Right forelimb (tissue), 1 donor: Measurements from ENCODE around the gene MGLL.
A peak's percentile ranks its signal among the peaks of the same experiment; 100 is the strongest.
"Not testable (repeated sequence)": the region's sequence is repeated elsewhere in the genome, so short reads cannot be mapped to it uniquely, and the experiment has no call there.

Source experiments
- DNase-seq: peaks from one replicate; pipeline ENCODE4 v3.0.0-alpha.2; 2018

Gene MGLL

DNA sequence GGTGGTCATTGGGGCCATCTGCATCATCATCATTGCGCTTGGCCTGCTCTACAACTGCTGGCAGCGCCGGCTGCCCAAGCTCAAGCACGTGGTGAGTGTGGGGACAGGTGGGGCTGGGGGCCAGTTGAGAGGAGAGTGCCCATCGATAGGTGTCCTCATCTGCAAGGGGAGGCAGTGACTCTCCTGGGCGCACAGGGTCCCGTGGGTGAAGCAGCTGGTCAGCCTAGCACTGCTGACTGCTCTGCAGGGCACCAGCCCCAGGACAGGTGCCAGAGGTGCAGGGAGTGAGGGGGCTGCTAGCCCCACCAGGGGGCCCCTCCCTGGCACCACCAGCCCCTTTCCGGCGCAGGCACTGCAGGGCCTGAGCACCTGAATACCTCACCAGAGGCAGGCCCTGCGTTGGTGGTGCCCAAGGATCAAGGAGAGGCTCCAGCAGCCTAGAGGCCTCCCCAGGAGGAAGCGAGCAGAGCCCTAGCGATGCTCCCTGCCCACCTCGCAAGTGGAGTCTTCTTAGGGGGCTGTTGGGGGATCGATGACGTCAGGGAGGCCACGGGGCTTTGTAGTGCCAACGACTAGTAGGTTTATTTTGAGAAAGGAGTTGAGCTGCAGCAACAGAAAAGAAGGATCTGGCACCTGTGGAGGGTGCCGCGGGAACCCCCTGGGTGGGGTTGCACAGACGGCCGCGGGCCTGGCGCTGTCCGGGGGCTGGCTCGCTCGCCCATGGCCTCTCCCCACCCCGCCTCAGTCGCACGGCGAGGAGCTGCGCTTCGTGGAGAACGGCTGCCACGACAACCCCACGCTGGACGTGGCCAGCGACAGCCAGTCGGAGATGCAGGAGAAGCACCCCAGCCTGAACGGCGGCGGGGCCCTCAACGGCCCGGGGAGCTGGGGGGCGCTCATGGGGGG is 150.5 kb downstream of the MGLL start:
- peak; percentile 45 for DNase-seq

DNA sequence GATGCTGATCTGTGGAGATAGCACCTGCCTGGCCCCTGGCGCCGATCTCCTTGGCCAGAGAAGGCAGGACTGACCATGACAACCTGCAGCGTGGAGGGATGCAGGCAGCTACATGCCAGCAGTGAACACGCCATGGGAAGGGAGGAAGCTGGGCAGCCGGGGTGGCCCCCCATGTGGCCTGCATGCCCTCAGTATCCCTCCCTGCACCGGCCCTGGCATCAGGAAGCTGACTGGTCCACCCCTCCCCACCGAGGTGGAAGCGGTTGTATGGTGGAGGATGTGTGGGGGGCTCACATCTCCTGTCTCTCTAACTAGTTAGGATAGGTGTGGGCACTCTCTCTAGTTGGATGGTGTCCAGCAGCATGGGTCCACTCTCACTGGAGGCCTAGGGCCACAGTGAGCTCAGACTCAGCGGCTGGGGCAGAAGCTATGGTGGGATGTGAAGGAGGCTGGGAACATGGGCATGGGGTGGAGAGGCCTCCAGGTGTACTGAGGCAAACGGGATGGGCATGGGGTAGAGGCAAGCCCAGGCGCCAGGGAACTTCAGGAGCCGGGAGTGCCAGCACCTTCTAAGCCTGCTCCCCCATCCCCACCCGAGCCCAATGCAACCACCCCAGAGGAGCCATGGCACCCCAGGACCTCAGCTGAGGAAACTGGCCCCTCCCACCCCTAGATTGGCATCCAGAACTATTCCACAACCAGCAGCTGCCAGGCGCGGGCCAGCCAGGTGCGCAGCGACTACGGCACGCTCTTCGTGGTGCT is 151.4 kb downstream of the MGLL start:
- no peak for DNase-seq

DNA sequence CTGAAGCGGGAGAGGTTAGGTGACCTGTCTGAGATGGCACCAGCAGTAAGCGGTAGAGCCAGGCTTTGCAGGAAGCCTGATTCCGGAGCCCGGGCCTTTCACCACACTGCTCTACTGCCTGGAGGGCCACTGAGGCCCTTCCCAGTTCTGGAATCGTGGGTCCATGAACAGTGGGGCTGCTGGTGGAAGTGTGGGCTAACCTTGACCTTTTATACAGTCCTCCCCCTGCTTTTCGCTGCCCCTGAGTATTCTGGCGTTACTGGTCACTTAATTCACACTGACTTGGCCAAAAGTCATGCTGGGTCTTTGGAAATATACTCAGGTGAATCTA is 152.1 kb downstream of the MGLL start:
- DNase-seq, result peak; percentile 39

DNA sequence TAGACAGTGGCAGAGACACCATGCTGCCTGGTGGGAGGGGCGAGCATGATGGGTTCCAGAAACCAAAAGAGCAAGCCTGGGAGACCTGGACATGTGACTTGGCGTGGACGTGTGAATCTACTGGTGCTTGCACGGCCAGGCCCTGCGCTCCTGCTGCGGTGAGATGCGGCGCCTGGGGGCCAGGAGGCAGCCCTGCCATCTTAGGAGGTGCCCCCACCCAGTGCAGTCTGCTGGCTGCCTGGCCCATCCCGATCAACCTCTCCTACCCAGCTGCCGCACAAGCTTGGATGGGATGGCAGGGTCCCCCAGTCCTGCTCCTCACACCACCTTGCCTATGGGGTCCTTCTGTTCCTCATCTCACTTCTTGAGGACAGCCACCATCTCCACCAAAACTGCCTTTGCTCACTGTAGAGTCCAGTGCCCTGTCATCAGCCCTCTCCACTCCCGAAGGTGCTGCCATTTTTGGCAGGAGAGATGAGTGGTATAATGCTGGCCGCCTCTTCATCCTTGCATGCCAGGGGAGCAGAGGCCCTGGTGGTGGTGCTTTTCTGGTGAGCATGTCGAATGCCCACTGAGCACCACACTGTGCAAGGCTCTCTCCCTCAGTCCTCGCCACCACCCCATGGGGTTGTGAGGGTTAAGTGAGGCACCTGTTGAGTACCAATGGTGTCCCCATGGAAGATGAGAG is 152.6 kb downstream of the MGLL start:
- no peak for DNase-seq

DNA sequence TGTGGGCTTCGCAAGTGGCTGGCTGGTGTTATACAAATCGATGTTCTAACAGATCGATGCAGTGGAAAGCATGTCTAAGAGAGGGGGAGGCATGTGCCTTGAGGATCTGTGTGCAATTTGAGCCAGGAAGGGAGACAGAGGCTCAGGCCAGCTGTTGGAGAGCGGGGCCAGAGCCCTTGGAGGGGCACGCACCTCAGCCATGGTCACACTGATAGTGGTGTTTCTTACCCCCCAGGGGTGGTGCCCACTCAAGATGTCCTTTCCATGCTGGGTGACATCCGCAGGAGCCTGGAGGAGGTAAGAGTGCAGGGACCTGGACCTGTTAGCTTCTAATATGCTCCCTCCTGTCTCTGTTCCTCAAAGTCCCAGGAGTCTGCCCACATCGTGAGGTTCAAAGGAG is 153.4 kb downstream of the MGLL start:
- no peak for DNase-seq

DNA sequence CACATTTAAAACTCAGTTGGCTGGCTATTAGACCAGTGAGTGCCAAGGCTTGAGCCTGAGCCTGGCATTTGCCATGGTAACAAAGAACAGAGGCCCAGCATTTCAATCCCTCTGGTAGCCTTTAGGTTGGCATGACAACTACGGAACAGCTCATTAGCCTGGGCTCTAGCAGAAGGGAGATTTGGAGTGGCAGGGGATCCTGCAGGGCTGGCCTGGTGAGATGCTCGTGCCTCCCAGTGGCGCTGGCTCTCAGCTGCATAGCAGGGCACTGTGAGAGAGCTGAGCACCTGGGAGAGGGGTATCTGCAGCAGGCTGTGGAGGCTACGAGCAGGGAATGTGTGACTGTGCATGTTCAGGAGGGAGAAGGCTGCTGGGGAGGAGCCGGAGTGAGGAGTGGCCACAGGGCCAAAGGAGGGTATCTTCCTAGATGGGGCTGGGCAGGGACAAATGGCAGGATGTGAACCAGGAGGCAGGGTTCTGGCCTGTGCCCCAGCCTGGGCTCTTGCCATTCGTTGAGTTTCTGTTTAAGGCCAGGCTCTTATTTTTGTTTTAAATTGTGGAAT is 155.1 kb downstream of the MGLL start:
- no peak for DNase-seq

DNA sequence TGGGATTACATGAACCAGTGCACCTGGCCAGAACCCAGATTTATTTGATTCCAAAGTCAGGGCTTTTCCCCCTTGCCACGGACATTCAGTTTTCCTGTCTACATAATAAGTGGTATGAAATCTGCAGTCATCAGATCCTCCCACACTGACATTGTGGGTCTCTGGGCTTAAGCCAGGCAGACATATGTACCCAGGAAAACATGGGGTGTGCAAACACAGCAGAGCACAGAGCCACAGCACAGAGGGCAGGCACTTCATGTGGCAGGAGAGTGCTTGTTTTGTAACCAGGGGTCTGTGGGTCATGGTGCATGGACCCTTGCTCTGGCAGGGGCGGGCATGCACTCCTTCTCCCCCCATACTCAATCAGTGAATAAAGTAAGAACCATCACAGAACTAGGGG is 155.6 kb downstream of the MGLL start:
- no peak for DNase-seq

DNA sequence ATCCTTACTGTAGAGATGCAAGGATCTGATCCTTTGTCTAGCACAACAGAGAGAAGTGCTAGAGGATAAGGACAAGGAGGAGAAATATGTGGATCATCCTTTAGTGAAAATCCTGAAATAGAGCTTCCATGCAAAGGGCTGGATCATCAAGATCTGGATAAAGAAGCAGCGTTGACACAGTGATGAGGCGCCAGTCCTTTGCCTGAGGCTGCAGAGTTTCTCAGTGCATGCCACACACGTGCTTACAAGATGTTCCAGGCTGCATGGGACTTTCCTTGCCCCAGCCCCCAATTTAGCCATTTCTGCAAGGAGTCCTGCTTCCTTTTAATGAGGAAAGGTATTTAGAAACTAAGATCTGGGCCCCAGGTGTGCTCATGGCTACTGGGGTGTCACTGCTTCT is 156.7 kb downstream of the MGLL start:
- no peak for DNase-seq

DNA sequence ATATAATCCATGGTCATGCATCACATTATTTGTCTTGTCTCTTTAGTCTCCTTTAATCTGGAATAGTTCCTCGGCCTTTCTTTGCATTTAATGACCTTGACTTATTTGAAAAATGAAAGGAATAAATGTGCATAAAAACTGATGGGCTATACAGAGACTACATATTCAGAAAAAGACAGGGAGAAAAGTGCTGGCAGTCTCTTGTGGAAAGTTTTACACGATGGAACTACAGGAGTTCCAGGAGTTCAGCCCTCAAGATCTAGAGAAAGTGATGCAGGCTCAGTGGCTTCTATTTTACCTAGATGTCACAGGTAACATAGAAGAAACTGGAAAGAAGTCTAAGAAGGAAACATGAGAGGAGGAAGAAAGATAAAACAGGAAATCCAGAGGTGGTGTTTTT is 157.2 kb downstream of the MGLL start:
- no peak for DNase-seq

DNA sequence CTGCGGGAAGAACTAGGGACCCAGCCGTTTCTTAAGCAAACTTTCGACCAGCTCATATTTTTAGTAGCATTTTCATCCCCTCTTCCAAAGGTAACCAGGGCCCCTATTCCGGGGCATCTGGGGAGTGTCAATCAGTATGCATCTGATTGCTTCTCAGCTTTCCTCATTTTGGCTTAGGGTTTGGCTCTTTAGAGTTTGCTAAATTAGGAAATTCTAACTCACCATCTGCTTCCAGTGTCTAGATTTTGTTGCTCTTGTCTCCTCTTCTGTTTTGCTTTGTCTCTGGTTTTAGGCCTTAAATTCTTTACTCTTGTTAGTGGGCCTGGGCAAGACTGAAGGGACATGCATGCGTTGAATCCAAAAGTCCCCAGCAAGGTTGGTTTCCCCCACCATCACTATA is 159.2 kb downstream of the MGLL start:
- no peak for DNase-seq

DNA sequence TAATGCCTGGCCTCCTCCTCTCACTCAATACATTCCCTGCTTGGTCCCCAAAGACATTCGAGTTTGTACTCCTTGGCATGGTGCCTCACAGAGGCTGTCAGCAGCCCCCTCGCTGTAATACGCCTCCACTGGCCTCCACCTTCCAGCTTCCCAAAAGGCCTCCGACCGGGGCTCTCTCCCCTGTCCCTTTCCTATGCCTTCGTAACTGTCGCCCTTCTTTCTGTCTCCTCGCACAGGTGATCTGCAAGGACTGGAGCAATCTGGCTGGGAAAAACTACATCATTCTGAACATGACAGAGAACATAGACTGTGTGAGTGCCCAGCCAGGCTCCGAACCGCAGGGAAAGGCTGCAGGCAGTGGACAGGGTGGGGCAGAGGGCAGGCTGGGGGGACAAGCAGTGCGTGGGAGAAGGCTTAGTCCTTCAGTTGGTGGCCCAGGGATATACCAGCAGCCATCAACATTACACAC is 160.3 kb downstream of the MGLL start:
- DNase-seq, result no peak

DNA sequence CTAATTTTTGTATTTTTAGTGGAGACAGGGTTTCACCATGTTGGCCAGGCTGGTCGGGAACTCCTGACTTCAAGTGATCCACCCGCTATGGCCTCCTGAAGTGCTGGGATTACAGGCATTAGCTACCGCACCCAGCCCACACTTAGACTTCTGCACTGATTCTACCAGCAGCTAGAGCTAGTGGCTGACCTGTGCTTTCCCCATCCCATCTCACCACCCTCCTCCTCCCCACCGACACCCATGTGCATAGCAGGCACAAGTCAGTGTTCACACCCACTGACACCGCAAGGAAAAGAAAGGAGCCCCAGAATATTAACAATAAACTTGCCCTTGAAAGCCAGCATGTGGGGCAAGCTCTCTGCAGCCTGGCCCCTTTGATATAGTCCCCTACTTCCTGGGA is 160.7 kb downstream of the MGLL start:
- DNase-seq, result no peak

DNA sequence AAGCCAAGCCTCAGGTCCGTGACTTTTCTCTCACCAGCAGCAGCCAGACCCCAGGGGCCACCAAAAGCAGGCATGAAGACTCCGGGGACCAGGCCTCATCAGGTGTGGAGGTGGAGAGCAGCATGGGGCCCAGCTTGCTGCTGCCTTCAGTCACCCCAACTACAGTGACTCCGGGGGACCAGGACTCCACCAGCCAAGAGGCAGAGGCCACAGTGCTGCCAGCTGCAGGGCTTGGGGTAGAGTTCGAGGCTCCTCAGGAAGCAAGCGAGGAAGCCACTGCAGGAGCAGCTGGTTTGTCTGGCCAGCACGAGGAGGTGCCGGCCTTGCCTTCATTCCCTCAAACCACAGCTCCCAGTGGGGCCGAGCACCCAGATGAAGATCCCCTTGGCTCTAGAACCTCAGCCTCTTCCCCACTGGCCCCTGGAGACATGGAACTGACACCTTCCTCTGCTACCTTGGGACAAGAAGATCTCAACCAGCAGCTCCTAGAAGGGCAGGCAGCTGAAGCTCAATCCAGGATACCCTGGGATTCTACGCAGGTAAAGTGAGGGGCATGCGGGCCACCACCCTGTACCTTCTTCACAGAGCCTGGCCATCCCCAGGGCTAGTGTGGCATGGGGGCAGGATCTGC is 161.6 kb downstream of the MGLL start:
- DNase-seq, result no peak

DNA sequence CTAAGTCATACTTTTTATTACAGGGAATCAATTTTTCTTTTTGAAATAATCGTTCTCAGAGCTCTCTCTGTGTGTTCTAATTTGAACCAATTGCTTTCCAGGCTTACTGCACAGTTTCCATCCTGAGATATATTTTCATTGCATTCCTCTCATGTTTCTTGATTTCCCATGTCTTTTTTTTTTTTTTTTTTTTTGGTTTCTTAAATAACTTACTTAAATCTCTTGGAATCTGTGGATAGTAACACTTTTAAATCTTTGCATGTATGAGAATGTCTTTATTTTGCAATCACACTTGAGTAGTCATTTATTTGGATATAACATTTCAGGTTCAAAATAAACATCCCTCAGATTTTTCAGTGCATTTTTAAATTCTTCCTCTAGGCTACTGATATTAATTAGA is 164.1 kb downstream of the MGLL start:
- no peak for DNase-seq

DNA sequence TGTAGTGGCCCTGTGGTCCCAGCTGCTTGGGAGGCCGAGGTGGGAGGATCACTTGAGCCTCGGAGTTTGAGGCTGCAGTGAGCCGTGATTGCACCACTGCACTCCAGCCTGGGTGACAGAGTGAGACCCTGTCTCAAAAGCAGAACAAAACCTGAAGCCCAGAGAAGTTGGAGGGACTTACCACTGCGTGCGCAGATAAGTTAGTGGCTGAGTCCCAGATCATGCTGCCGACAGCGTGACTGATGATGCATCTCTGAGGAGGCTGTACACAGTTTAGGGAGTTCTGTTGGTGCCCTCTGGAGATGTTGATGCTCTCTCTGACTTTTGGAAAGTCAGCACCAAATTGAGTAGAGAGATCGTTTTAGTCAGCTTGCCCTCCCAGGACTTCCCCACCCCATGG is 165.4 kb downstream of the MGLL start:
- no peak for DNase-seq

DNA sequence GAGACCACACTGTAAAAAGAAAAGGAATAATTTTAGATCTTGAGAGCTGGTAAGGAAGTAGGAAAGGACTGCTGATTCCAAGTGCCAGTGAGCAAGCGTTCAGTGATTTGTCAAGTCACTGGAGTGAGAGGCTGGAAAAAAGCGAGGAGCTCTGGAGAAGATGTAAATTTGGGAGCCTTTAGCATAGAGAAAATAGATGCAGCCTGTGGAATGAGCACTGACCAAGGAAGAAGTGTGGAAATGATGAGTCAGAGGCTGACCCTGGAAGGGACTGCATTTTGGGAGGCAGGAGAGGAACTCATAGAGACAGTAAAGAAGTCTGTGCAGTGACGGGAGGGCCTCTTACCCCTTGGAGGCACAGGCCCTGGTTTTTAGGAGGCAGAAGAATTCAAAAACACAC is 166.7 kb downstream of the MGLL start:
- no peak for DNase-seq

DNA sequence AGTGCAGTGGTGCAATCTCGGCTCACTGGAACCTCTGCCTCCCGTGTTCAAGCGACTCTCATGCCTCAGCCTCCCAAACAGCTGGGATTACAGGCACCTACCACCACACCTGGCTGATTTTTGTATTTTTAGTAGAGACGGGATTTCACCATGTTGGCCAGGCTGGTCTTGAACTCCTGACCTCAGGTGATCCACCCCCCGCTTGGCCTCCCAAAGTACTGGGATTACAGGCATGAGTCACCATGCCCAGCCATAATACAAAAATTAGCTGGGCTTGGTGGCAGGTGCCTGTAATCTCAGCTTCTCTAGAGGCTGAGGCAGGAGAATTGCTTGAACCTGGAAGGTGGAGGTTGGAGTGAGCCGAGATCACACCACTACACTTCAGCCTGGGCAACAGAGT is 167.3 kb downstream of the MGLL start:
- not testable (repeated sequence) for DNase-seq

DNA sequence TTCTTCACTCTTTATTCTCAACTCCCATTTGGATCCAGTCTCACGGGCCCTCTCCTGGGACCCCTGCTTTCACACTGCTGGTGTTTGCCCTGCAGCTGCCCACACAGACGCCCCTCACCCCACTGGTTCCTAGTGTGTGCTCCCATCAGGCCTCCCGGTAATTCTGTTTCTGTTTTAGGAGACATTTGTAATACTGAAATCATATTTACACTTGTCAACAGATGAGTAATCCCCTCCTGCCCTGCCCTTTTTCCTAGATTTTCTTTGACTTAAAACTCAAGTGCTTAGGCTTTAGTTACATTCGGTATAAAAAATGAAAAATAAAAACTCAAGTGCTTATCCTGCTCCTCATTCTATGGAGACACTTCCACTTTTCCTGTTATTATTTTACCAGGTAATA is 167.9 kb downstream of the MGLL start:
- DNase-seq, result no peak

DNA sequence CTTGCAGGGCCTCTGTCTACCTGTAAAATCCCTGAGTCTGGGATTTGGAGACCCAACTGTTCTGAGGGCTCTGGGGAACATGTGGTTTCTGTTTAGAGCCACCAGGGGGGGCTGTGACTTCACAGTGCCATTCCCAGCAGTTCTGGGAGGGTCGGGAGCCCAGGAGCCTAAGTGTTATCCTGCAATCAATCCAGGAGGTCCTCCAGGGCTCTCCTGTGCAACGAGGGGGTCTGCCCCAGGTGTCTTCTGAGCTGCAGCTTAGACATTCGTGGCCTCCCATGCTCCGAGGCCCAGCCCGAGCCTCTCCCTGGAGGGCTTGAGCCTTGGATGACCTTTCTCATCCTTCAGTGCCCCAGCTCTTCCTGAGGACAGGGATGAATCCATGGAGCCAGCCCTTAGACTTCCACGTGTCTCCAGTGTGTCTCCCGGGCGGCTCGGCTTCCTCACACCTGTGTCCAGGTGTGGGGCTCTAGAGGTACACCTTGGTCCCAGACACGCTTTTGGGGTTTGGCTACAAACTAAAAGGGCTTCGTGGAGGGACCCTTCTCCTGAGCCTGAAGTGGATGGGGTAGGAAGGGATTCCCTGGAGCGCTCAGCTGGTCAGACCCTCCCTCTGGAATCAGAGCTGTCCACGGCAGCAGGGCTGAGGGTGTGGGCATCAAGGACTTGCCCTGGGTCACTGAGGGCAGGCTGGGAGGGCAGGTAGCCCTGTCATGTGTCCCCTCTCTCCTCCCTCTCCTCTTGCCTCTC is 169.9 kb downstream of the MGLL start:
- DNase-seq, result peak; percentile 77

DNA sequence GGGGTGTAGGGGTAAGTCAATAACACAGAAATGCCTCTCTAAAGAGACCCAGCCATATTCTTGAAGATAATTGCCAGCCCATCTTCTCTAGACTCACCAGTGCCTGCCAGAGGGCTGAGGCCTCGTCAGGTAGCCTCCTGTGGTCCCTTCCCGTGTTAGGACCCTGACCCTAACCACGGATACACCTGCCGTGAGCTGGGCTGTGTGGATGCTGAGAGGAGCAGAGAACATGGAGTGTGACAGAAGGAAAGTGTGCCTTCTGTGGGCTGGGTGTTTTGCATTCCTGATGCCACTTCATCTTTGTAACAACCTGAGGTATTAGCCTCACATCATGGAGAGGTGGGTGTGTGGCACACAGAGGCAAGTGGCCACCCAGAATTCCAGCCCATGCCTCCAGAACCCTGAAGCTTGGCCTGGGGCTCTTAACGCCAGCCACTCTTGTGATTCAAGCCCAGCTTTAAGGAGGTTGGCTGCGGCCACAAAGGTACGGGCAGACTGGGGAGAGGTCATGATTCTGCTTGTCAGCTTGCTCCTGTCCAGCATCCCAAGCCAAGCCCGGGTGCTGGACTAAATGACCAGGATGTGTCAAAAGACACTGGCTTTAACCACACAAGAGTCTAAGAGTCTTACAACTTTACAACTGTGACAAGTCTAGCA is 170.7 kb downstream of the MGLL start:
- no peak for DNase-seq

DNA sequence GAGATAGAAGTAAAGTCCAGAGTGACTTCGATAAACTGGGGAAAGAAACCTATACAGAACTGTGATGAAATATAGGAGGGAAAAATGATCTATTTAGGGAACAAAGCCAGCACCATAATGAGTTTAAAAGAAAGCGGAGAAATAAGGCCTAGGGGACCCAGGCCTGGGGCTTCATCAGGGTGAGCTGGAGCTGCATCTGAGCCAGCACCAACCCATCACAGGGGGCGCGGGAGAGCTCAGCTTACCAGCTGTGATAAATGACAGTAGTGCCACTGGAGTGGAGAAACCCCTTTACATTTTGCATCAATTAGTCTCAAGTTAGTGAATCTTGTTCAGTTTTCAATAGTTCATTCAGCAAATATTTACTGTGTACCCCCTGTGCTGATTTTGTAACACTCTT is 172.1 kb downstream of the MGLL start:
- DNase-seq, result no peak

DNA sequence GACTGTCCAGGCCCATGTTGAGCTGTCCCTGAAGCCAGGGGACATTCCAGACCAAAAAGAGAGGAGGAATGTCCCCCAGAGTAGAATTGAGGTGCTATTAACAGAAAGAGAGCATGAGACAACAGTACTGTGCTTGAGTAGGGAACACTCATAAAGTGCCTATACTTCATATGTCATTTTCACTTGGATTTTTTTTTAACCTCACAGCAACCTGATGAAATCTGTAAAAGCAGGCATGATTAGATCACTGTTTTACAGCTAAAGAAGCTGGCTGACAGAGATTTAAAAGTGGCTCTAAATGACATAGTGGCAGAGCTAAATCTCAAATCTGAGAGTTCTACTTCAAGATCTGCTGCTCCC is 174.5 kb downstream of the MGLL start:
- DNase-seq, result no peak
